NK-92 treated with Interleukin-12 subunit alpha and Interleukin-12 subunit beta, amount 100 ng/mL, for 24 hours (cell line): ENCODE data around the gene BANP.
"Not testable (repeated sequence)": the region's sequence is repeated elsewhere in the genome, so short reads cannot be mapped to it uniquely, and the experiment has no call there.

Experiments used
- DNase-seq: peaks from one replicate; lab custom pipeline; 2025; lab: John Stamatoyannopoulos, UW

Gene BANP

GRCh38 chr16:88088161-88088581 is 136.9 kb downstream of the BANP start:
- DNase-seq, result no peak

- not testable (repeated sequence) for DNase-seq
Measured at GRCh38 chr16:88088611-88089010, 137.4 kb downstream of the BANP start.

GRCh38 chr16:88089071-88089470 is 137.8 kb downstream of the BANP start:
- DNase-seq, result not testable (repeated sequence)

GRCh38 chr16:88089632-88090376 is 138.6 kb downstream of the BANP start:
- not testable (repeated sequence) for DNase-seq

- not testable (repeated sequence) for DNase-seq
Measured at GRCh38 chr16:88090377-88091175, 139.3 kb downstream of the BANP start.

- DNase-seq, result not testable (repeated sequence)
Measured at GRCh38 chr16:88091221-88091971, 140.2 kb downstream of the BANP start.

GRCh38 chr16:88091972-88092302 is 140.7 kb downstream of the BANP start:
- not testable (repeated sequence) for DNase-seq

- DNase-seq, result not testable (repeated sequence)
Measured at GRCh38 chr16:88092791-88093555, 141.7 kb downstream of the BANP start.

- DNase-seq, result not testable (repeated sequence)
Measured at GRCh38 chr16:88093556-88094252, 142.5 kb downstream of the BANP start.

GRCh38 chr16:88094253-88094575 is 143.0 kb downstream of the BANP start:
- not testable (repeated sequence) for DNase-seq

GRCh38 chr16:88094900-88095299 is 143.7 kb downstream of the BANP start:
- not testable (repeated sequence) for DNase-seq

GRCh38 chr16:88096659-88097058 is 145.4 kb downstream of the BANP start:
- DNase-seq, result not testable (repeated sequence)

- DNase-seq, result not testable (repeated sequence)
Measured at GRCh38 chr16:88098731-88099562, 147.7 kb downstream of the BANP start.

GRCh38 chr16:88099563-88099890 is 148.3 kb downstream of the BANP start:
- DNase-seq, result no peak

GRCh38 chr16:88099956-88100355 is 148.7 kb downstream of the BANP start:
- not testable (repeated sequence) for DNase-seq

GRCh38 chr16:88100801-88101622 is 149.8 kb downstream of the BANP start:
- DNase-seq, result not testable (repeated sequence)

- not testable (repeated sequence) for DNase-seq
Measured at GRCh38 chr16:88101623-88102105, 150.4 kb downstream of the BANP start.

- DNase-seq, result no peak
Measured at GRCh38 chr16:88102597-88102996, 151.4 kb downstream of the BANP start.

- no peak for DNase-seq
Measured at GRCh38 chr16:88103011-88103410, 151.8 kb downstream of the BANP start.
